PC-9 (cell line): Measurements from ENCODE around the gene STK32B.

Experiments used
- CTCF ChIP-seq: fragments of 200-600 bp; sonication (generic); conservative IDR thresholded peaks from 2 replicates; pipeline ENCODE4 v1.6.1; 2017; ENCODE audit warnings: mixed run types, antibody characterized with exemption, mild to moderate bottlenecking, moderate library complexity
- EZH2 ChIP-seq: fragments of 200-600 bp; sonication (generic); IDR thresholded peaks from 2 replicates; pipeline ENCODE4 v1.8.0; 2017; ENCODE audit warnings: antibody characterized with exemption, low read depth

- no peak for TF ChIP-seq CTCF
- TF ChIP-seq EZH2: no peak
Measured at GRCh38 chr4:5420266-5420665, 369.0 kb downstream of the STK32B start.
